ENCODE data around the gene PTTG1IP2. TPM values are rescaled to one million over a fixed set of nuclear protein-coding genes. Genes with fewer than 3 reads are reported as not detected.

PTTG1IP2 gene
- total RNA-seq, 1 experiment from 2014 or later, result not detected

GRCh38 chr7:90507692-90508091, 38.3 kb downstream of the PTTG1IP2 start:
- no peak for TF ChIP-seq CTCF (conservative IDR thresholded peaks at IDR 0.05)
- no peak overlapping the region for H3K27ac ChIP-seq (ENCODE audit: insufficient read length, low read depth, low read length)

More at GRCh38 chr7:90507692-90508091, 38.3 kb downstream of the PTTG1IP2 start:
- H3K4me2 ChIP-seq (ENCODE audit: insufficient read depth, insufficient read length, low read length), result no peak overlapping the region
- no peaks in the 10 kb centered on the region for H4K20me1 ChIP-seq (ENCODE audit: control insufficient read depth, insufficient read depth, insufficient read length)
- no peaks in the 10 kb centered on the region for H3K4me1 ChIP-seq (ENCODE audit: insufficient read depth, low read length)
- no peak overlapping the region for H4K5ac ChIP-seq (ENCODE audit: insufficient read length, low read depth, low read length)
- H2AK5ac ChIP-seq (ENCODE audit: insufficient read length, low read length), result no peak overlapping the region
- H4K8ac ChIP-seq (replicated peaks; ENCODE audit: insufficient read length, low read depth, low read length), result no peak overlapping the region
- H2AFZ ChIP-seq (ENCODE audit: low read length), result no peak overlapping the region
- H3T11ph ChIP-seq (ENCODE audit: low read length), result no peak overlapping the region
- no peak overlapping the region for H2BK5ac ChIP-seq (ENCODE audit: insufficient read length, low read length)
- no peak overlapping the region for H3K27ac Mint-ChIP-seq
- H3K9me3 ChIP-seq (ENCODE audit: control insufficient read depth, low read depth, low read length), result no peaks in the 10 kb centered on the region
- no peak overlapping the region for H3K23ac ChIP-seq (ENCODE audit: insufficient read length, low read depth, low read length)
- no peaks in the 10 kb centered on the region for H3K79me1 ChIP-seq (ENCODE audit: insufficient read depth, low read depth, low read length, poor library complexity, severe bottlenecking)
- no peaks in the 10 kb centered on the region for H3K9me3 Mint-ChIP-seq
- H3K56ac ChIP-seq (ENCODE audit: insufficient read length, low read depth, low read length), result no peak overlapping the region
- no peak overlapping the region for H2BK12ac ChIP-seq (ENCODE audit: insufficient read length, low read depth, low read length)
- H4K91ac ChIP-seq (ENCODE audit: insufficient read length, low read depth, low read length), result no peak overlapping the region
- no peak overlapping the region for H3K4ac ChIP-seq (ENCODE audit: low read depth, low read length)
- H2BK15ac ChIP-seq (ENCODE audit: low read depth, low read length), result no peak overlapping the region
- no peaks in the 10 kb centered on the region for H3K23me2 ChIP-seq (ENCODE audit: insufficient read length, low read depth, low read length, poor library complexity, severe bottlenecking)
- no peaks in the 10 kb centered on the region for H3K36me3 Mint-ChIP-seq (ENCODE audit: insufficient read depth in 1 of 3, low read depth in 3 of 3)
- no peak overlapping the region for H3K14ac ChIP-seq (ENCODE audit: insufficient read depth, low read length)
- no peak overlapping the region for H3K18ac ChIP-seq (ENCODE audit: insufficient read length, low read depth, low read length)
- H3K79me2 ChIP-seq (ENCODE audit: insufficient read depth, low read length), result no peaks in the 10 kb centered on the region
- H3K27me3 ChIP-seq (ENCODE audit: insufficient read depth, low read length), result no peaks in the 10 kb centered on the region
- no peak overlapping the region for H2BK20ac ChIP-seq (ENCODE audit: low read depth, low read length, poor library complexity, severe bottlenecking)
- no peak overlapping the region for H3K4me3 Mint-ChIP-seq
- H3K9ac ChIP-seq (ENCODE audit: extremely low read depth, insufficient read length, low read length), result no peak overlapping the region
- peaks cover 3 to 12% of the 10 kb centered on the region in 2 experiments for H3K4me1 Mint-ChIP-seq
- H2BK120ac ChIP-seq (ENCODE audit: low read depth, low read length, poor library complexity, severe bottlenecking), result no peak overlapping the region
- H3K27me3 Mint-ChIP-seq (ENCODE audit: low read depth), result no peaks in the 10 kb centered on the region
- DNase-seq, result no peak
- no CpG with 5 or more reads among the region's 1 CpG for WGBS (ENCODE audit: extremely low coverage, insufficient read length, low lambda C conversion rate)

Data from H9 (cell line).